UCSD-AML1 (cell line): ENCODE measurements around the gene SLC2A4.

Source experiments
- DNase-seq: peaks from one replicate; lab custom pipeline; 2025; ENCODE audit not compliant: unreplicated experiment; lab: John Stamatoyannopoulos, UW

The SLC2A4 gene

DNA sequence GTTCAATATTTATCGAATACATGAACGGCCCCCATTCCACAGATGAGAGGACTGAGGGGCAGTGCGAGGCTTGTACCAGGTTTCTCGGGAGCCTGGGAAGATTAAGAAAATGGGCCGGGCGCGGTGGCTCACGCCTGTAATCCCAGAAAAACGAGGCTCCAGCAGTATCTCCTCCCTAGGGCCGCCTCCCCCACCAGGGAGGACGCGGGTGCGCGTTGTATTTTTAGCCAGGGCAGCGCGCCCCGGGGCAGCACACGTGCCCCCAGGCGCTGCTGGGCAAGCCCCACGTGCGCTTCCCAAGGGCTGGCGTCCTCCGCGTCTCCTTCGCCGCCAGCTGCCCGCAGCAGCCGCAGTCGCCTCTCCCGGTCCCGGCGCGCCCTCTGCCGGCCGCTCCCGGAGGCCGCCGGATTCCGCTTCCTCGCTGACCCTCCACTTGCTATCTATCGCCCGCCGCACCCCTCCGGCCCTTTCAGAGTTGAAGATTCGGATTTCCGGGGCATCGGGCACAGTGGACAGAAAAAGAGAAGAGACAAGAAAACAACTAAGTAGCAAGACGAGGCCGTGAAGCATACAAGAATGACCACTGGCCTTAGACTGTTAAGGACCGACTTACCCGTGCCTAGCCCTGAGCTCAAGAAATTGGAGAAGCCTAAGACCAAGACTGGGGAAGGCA, 14.8 kb downstream of the SLC2A4 start:
- peak; percentile 86 for DNase-seq

DNA sequence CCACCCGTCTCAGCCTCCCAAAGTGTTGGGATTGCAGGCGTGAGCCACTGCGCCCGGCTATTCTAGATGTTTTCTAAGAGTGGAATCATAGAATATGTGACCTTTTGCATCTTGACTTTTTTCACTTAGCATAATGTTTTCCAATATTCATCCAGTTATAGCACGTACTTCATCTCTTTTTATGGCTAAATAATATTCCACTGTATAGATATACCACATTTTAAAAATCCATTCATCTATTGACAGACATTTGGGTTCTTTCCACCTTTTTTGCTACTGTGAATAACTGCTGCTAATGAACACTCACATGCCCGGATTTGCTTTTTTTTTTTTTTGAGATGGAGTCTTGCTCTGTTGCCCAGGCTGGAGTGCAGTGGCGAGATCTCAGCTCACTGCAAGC, 22.7 kb downstream of the SLC2A4 start:
- no peak for DNase-seq

DNA sequence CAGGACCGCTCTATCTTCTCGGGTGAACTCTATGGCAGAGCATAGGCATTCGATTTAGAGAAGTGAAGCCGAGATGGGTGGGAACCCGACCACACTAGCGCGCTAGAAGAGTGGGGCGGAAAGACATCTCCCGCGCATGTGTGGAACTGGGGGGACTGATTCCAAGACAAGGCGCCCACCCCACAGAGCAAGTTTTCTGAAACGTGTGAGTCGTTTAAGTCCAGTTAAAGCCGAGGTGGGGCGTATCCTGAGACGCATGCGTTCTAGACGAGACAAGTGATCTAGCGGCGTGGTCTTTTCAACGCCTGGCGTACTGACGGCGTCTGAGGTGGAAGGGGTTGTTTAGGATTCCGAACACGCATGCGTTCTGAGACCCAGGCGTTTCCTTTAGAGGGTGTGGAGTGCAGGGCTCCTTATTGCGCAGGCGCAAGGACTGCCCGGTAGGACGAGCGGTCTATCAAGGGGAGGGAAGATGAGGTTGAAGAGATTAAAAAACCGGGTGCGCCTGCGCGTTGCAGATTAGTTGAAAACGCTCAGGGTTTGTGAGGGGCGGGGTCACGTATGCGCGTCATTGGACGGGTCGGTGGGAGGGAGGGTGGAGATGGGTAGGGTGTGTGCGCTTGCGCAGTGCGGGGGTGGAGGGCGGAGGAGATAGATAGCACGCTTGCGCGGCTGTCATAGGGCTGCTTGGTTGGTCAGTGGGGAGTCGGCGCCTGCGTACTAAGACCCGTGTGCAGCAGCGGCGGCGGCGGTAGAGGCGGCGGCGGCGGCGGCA, 25.6 kb downstream of the SLC2A4 start, which contains the start of gene EIF5A:
Gene EIF5A (plus strand): TSS at position 718 of the 775 bp plus-strand sequence. CDS start 2,008 bp downstream, outside the sequence.
- DNase-seq, result peak; percentile 100

DNA sequence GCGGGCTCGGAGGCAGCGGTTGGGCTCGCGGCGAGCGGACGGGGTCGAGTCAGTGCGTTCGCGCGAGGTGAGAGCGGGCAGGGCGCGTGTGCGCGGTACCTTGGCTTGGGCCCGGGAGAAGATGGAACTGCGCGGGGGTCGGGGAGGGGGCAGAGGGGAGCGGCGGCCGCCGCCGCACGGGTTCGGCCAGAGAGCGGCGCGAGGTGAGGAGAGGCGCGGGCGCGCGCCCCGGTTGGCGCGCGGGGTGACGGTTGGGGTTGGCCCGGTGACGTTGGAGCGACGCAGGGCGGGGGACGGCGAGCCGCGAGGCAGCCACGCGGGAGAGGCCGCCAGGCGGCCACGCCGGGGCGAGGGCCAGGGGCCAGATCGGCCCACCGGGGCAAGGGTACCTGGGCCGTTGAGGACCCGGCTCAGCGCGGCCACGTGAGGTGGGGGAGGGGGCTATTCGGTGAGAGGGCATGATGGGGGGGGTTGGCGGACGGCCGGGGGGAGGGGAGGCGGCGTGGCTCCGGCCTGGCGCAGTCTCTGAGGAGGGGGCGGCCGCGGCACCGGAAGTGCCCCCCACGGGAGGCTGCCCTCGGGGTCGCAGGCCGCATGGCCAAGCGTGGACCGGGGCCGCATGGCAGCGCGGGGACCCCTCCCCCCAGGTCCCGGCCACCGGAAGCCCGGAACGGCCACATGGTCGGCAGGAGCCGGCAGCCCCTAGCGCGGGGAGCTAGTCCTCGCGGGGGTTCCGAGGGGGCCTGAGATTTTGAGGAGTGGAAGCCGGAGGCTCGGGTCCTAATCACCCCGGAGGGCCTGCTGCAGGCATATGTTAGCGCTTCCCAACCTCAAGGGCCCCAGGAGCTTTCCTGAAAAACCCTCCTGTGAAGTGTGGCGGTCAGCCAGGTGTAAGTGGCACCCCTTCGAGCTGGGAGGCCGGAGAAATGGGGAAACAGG, 26.4 kb downstream of the SLC2A4 start:
- peak; percentile 56 for DNase-seq

DNA sequence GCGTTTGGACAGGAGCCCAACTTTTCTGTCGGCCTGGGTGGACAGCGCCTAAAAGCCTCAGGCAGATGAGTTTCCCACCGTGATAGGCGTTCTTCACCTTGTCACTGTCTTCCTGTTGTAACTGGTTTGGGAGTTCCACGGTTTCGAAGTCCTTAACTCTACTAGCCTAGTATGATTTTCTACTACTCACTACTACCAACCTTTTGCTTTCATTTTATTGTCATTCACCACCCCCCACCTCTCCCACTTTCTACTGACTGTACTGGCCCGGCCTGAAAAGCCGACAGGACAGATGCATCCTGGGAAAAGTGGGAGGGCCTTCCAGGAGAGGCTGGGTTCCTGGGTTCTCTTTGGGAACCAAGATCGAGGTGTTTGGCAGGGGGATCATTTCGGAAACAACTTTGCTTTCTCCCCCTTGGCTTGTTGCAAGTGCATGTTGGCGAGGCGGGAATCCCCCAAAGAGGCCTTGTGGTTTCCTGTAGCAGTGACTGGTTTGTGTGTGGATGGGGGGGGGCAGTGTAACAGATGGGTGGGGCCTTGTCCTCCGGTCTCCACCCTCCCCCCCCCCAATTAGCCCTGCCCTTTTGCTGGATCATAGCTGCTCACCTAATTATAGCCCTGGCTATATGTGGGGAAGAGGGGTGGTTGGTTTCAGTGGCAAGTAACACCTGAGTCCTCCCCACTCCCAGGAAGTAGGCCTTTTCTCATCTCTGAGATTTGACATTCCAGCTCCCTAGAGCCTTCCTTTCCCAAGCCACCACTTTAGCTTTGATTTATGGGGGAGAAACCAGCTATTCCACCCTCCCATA, 27.3 kb downstream of the SLC2A4 start:
- DNase-seq, result peak; percentile 69

DNA sequence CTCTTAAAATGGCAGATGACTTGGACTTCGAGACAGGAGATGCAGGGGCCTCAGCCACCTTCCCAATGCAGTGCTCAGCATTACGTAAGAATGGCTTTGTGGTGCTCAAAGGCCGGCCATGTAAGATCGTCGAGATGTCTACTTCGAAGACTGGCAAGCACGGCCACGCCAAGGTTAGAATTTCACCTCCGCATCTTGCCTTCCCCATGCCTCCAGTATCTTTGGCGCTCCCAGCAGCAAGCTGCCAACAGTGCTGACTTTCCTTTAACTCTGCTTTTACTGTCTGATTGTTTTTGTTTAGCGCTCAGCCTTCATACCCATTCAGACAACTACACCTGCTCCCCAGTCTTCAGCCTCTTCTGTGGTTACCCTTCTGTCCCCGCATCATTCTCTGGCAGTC, 28.1 kb downstream of the SLC2A4 start:
- DNase-seq, result no peak

DNA sequence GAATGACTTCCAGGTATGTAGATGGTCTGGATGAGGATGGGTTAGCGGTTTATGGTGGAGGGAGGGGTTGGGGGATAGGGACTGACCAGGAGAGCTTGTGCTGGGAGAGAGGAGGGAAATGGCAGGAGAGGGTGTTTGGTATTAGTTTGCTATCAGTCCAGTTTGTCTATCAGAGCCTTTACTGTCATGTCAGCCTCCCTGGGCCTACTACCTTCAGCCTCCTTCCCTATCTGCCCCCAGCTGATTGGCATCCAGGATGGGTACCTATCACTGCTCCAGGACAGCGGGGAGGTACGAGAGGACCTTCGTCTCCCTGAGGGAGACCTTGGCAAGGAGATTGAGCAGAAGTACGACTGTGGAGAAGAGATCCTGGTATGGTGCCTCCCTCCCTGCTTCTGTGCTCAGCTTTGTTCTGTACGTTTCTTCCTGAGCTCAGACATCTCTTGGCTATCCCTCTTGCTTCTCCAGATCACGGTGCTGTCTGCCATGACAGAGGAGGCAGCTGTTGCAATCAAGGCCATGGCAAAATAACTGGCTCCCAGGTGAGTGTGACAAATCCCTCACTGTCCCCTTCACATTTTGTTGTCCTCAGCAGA, 29.7 kb downstream of the SLC2A4 start:
- no peak for DNase-seq

DNA sequence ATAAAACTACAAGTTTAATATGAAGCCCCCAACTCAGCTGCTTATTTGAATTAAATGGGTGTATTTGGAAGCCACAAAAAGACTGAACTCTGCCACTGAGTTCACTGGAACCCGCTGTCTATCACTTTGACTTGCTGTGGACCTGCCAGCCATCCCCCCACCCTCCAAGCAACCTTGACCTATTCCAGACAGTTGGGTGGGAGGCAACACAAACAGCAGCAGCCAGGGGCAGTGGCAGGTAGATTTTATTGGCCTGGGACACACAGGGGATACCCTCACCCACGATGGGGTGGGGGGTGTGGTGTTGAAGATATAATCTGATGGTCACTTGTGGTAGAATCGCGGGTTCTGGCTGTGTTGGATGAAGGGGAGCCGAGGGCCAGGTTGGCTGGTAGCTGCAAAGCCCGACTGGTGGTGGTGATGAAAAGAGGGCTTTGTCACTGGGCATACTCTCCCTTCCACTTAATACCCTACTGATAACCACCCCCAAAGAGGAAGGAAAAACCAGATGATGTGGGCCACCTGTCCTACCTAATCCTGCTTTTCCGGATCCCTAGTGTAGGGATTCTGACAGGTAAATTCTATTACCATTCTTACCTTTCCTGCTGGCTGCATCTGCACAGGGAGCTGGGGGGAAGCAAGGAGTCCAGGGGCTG, 31.0 kb downstream of the SLC2A4 start:
- no peak for DNase-seq

DNA sequence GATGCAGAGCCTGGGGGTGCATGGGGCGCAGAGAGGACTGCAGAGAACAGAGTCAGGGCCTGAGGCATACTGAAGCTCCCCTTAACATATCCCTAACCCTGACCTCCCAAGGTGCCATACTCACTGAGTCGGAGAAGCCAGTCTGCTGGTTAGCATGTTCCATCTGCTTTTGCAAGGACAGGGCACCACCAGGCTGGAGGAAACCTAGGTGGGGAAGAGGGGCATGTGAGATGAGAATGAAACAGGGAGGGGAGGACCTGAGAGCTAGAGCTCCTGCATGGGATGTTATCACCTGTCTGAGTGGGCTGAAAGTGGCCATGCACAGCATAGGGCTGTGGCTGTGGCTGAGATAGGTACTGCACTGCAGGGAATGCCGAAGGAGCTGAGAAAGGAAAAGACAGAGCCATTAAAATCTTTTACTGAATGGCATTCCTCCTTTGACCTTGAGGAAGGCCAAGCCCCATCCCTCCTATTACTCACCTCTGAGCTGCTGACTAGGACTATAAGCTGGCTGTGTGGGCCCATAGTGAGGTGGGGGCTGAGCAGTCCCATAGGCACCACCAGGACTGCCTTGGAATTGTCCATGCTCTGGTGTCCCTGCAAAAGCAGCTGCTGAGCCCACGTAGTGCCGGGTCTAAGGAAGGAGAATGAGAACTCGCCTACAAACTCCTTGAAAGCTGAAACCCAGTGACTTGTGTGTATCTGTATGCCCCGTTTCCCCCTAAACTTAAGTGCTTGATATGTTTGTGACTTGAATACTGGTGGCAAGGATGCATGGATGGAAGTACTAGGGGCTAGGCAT, 31.8 kb downstream of the SLC2A4 start:
- DNase-seq, result no peak

DNA sequence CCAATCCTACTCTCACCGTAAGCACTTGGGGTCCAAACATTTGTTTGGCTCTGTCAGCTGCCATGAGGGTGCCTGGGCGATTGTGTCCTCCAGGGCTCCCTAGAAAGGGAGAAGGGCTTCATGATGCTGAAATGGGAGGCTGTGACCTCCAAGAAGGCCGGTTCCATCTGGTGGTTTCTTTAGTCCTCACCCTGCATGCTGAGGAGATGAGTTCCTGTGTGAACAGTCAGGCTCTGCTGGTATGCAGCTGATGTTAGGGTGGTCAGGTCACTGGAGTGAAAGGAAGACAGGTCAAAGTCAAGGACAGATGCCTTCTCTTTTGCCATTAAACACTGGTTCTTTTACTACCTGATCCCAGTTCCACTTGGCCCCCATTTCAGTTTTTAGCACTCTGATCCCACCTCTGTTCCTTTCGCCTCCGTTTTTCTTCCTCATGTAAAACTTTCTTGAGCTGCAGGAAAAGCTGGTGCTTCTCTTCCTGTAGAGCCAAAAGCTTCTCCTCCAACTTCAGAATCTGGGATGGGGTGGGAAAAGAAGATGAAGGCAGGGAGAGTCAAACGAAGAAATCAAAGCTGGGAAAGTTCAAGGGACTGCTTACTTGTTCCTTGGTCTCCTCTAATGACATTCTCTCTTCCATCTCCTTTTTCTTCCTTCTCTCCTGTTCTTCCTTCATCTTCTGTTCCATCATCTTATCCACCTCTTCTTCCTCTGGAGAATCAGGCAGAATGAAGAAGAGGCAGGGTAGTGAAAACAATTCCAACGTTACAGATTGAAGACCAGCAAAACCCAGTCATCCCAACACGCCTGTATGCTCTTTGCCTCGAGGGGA, 32.6 kb downstream of the SLC2A4 start:
- no peak for DNase-seq

DNA sequence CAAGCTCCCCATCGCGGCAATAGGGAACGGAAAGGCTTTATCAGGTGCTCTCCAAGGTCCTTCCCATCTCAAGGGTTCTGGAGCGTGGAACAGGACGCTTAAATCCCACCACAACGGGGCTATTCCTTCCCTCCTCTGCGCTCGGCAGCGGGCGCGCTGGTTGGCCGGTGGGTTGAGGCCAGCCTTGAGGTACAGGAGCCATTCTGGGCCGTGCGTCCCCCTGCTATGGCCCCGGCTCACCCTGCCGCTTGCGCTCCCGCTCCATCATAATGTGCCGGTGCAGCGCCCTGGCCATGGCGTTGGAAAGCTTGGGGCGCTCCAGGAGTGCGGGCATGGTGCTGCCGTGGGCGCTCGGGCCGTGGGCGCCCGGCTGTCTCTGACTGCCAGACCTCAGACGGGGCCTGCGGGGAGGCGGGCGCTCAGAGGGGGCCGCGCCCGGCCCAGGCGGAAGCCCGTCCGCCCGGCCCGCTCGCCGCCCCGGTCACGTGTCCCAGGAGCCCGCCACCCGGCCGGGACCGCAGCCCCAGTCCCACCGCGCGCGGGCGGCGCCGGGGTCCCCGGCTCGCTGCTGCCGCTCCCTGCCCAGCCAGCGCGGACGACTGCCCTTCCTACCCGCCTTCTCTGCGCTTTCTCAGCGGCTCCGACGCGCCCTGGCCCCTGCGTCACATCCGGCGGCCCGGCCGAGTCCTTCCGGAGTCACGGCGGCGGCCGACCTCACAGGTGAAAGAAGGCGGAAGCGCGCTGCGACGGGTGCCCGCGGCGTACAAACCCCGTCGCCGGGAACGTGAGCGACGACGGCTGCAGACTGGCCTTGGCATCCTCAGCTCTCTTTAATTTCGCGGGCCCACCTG, 33.4 kb downstream of the SLC2A4 start, which contains the start of gene GPS2:
Gene GPS2 (minus strand): TSS at position 642 of the 851 bp plus-strand sequence. CDS start 308 bp downstream, at position 334.
- peak; percentile 85 for DNase-seq

DNA sequence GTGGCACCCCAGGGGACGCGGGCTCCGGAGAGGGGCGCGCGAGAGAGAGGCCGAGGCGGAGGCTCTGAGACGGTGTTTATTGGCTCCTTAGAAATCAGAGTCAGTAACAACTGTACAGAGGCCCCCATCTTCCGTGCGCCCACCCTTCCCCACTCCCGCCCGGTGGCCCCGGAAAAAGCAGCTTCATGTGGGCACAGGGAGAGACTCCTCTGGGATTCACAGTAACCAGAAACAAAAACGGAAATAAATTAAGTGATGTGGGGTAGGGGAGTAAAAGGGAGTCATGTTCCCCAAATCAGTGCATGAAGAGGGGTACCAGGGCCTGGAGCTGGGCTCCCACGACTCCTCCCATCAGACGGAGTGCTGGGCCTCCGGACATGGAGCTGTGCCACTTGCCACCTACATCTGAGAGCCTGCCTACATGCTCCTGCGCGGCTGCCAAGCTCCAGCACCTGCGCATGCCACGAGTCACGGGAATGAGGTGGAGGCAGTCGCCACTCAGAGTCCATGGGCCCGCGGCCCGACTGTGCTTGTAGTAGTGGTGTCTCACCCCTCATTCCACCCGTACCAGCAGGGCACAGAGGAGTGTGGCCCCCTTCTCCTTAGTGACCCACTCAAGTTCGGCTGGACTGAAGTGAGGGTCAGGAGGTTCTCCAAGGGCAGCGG, 34.2 kb downstream of the SLC2A4 start:
- no peak for DNase-seq

DNA sequence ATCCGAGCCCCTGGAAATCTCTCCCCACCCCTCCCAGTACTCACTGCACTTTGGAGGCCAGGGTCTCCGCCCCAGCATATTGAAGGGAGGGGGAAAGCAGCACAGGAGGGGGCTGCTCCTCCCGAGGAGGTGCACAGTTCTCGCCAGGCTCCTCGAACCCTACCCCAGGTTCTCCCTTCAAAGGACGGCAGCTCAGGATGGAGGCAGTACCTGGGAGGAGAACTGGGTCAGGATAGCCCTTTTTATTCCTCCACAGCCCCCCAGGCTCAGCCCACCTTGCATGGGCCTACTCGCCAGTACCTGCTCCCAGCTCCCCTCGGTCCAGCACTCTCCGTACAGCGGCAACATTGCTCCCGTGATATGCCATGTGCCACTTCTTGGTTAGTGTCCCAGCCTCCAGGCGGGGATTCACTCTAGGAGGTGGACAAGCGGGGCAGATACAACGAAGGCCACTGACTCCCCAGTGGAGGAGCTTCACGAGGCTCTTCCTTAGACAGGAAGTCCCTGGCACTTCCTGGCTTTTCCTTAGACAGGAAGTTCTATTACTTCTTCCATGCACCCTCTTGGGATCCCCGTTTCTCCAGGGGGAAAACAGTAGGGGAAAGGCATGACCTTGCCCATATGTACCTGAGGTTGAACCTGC, 35.8 kb downstream of the SLC2A4 start:
- no peak for DNase-seq

DNA sequence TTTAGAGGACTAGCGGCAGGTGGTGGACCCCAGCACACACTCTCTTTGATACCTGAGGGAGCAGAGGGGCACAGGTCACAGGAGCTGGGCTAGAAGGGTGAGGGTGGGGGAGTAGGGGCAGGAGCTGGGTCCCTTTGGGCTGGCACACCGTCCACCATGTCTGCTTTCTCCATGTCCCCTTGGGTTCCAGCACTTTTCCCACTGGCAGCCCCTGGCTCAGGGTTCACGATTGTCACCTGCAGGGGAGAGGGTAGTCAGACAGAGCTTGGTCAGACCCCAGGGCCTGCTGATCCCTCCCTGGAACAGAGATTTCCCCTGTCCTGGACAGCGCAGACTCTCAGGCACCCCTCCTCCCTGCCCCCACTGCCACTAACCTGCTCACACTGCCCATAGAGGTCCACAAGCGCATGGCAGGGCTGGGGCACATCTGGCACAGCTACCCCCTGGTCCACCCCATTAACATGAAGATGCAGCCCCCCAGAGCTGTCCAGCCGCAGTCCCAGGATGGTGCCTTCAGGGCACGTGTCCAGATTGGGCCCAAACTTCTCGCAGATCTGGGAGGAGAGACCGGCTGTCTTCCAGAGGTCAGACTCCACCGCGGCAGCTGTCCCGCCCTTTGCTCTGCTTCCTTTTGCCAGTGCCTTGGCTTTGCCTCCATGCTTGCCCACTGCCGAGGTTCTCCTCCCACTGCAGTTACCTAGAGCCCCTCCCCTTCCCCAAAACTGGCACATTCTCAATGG, 36.8 kb downstream of the SLC2A4 start:
- no peak for DNase-seq

DNA sequence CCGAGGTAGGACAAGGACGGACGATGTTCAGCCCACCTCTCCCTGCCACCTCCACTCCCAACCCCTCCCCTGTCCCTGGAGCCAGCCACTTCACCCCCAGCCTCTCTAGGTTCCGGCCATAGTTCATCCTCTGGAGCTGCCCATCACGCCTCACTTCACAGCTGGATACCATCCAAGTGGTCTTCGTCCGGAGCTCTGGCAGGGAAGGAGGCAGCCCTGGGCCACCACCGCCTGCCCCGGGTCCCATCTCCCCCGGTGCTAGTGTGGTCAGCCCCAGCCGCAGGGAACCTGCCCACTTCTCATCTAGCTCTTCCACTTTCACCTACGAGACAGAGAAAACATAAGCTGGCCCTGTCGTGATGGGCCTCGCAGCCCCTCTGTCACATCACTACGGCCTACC, 39.9 kb downstream of the SLC2A4 start:
- DNase-seq, result no peak
